ENCODE data around the gene CALM3.
A peak's percentile ranks its signal among the peaks of the same experiment; 100 is the strongest.
"Not testable (repeated sequence)": the region's sequence is repeated elsewhere in the genome, so short reads cannot be mapped to it uniquely, and the experiment has no call there.

Gene CALM3

DNA sequence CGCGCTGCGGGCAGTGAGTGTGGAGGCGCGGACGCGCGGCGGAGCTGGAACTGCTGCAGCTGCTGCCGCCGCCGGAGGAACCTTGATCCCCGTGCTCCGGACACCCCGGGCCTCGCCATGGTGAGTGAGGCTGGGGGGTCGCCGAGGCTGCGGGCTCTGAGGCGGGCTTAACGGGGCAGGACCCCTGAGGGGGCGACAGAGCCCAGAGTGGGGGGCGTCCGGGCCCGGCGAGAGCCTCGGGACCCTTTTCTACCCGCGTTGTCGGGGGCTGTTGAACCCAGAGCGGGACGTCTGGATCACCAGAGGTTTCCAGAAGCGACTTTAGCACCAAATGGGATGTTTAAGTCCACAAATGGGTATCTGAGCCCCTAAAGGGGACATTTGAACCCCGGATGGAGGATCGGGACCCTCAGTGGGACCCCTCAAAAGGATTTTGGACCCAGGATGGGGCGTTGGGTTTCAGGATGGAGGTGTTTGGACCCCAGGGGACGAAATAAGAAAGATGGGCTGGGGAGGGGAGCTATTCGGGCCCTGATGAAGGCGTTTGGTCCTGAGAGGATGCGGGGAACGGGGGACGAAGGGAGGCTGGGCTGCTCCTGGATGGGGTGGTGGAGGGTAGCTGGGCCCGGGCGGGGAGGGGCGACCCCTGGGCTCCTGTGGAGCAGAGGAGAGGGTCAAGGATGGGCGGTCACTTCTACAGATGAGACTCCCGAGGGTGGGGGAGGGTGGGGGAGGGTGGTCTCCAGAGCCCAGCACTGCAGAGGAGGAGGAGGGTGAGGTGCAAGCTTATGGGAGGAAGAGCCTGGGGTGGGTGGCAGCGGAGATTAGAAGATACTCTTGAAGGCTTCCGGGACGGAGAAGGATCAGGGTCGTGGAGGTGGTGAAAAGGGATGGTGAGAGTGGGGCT is at the start of gene CALM3:
Gene CALM3, plus strand, starts transcription at position 13 of the 907 bp plus-strand sequence. Its CDS starts 105 bp downstream, at position 118.
- DNase-seq, result no peak

DNA sequence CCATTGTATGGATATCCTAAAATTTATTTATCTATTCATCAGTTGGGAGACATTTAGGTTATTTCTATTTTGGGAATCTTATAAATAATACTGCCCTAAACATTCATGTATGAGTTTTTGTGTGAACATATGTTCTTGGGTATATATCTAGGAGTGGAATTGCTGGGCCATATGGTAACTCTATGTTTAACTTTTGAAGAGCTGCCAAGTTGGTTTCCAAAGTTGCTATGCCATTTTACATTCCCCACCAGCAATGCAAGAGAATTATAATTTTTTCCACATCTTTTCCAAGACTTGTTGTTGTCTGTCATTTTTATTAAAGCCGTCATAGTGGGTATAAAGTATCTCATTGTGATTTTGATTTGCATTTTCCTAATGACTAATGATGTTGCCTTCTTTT is 48.2 kb upstream of the CALM3 start:
- no peak for DNase-seq

DNA sequence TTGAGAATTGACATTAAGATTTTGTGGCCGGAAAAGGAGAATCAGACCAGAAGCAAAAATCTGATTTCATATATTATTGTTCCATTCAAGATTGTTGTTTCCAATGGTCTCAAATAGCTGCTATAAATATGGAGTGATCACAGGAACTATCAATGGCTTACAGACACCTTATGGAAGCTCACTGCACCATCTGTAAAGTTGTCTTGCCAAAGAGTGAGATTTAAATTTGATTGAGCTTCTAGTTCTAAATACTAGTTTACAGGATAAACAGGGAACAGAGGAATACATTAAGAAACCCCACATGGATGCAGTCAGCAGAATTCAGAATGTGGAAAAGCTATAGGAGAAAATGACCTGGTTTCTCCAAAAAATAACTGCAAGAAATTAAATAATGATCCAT is 47.0 kb upstream of the CALM3 start:
- no peak for DNase-seq

DNA sequence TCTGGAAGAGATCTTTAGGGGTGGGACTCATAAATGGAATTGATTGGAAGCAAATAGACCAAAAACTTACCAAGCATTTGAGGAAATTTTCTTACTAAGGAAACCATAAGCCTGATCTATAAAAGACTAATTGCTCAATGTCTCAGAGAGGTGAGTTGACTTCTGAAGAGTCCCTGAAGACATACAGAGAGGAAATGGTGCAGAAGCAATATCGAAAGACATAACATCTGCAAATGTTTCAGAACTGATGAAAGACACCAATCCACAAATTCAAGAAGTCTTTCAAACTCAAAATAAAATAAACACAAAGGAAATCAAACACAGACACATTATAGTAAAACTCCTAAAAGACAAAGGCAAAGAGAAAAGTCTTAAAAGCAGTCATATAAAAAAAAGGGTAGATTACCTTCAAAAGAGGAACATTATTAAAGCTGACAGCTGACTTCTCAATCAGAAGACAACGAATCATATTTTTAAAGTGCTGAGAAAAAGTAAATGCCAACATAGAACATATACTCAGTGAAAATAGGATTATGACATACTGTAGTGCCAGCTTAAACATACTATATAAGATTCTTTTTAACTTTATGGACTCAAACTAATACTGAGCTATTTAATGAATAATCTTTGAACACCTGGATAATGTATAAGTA is 45.4 kb upstream of the CALM3 start:
- DNase-seq, result no peak

GRCh38 chr19:46556471-46556870 is 44.7 kb upstream of the CALM3 start:
- DNase-seq, result not testable (repeated sequence)

DNA sequence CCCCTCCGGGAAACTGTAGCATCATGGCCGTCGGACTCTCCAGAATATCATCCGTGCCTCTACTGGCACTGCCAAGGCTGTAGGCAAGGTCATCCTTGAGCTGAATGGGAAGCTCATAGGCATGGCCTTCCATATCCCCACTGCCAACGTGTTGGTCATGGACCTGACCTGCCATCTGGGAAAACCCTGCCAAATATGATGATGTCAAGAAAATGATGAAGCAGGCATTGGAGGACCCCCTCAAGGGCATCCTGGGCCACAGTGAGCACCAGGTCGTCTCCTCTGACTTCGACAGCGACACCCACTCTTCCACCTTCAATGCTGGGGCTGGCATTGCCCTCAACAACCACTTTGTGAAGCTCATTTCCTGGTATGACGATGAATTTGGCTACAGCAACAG is 41.9 kb upstream of the CALM3 start:
- no peak for DNase-seq

DNA sequence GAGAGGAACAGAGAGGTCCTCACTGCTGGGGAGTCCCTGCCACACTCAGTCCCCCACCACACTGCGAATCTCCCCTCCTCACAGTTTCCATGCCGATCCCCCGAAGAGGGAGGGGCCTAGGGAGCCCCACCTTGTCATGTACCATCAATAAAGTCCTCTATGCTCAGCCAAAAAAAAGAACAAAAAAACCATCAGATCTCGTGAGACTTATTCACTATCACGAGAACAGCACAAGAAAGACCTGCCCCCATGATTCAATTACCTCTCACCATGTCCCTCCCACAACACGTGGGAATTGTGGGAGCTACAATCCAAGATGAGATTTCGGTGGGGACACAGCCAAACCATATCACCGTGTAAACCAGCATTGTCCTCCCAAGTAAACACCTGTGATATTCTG is 41.5 kb upstream of the CALM3 start:
- not testable (repeated sequence) for DNase-seq

- no peak for DNase-seq
Measured at GRCh38 chr19:46564701-46565100, 36.4 kb upstream of the CALM3 start.

- peak; percentile 14 for DNase-seq
Measured at GRCh38 chr19:46571495-46571894, 29.6 kb upstream of the CALM3 start.

- no peak for DNase-seq
Measured at GRCh38 chr19:46573679-46574498, 27.2 kb upstream of the CALM3 start.

- peak; percentile 37 for DNase-seq
Measured at GRCh38 chr19:46574533-46574932, 26.6 kb upstream of the CALM3 start.

GRCh38 chr19:46578450-46578849 is 22.7 kb upstream of the CALM3 start:
- DNase-seq, result no peak

- peak; percentile 46 for DNase-seq
Measured at GRCh38 chr19:46579361-46579879, 21.7 kb upstream of the CALM3 start.

DNA sequence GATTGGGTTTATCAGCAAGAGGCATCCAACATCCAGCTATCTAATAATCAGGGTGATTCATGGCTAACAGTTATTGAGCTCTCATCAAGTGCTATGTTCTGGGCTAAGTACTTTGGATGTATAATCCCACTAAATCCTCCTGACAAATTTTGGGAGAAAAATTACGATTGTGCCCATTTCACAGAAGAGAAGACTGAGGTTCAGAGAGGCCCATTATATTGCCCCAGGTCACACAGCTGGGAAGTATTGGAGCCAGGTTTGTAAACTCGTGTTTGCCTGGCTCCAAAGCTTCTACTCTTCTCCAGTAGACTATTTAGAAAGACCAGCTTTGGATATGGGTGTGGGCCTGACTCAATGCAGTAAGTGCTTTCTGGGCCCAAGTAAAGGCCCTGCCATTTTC is 20.9 kb upstream of the CALM3 start:
- DNase-seq, result no peak

GRCh38 chr19:46585539-46585938 is 15.6 kb upstream of the CALM3 start:
- no peak for DNase-seq

DNA sequence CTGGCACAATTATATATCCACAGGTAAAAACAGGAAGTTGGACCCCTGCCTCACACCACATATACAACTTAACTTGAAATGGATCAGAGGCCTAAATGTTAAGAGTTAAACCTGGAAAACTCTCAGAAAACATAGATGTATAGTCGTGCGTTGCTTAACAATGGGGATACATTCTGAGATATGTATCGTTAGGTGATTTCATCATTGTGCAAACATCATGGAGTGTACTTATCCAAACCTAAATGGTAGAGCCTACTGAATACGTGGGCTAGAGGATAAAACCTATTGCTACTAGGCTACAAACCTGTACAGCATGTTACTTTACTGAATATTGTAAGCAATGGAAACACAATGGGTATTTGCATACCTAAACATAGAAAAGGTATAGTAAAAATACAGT is 14.8 kb upstream of the CALM3 start:
- no peak for DNase-seq

DNA sequence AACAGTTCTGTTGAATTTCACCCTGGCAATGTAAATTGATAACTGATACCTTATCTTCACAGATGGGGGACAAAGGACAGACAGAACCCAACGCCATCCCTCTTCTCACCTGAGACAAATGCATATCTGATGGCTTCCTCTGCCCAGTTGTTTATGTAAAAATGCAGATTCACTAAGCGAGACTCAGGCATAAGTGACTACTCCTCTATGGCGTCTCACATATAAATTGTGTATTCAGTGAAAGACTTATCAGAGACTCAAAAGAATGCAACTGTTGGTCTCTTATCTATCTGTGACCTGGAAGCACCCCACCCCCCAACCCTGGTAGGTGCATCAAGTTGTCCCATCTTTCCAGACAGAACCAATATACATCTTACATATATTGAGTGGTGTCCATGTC is 13.3 kb upstream of the CALM3 start:
- no peak for DNase-seq

DNA sequence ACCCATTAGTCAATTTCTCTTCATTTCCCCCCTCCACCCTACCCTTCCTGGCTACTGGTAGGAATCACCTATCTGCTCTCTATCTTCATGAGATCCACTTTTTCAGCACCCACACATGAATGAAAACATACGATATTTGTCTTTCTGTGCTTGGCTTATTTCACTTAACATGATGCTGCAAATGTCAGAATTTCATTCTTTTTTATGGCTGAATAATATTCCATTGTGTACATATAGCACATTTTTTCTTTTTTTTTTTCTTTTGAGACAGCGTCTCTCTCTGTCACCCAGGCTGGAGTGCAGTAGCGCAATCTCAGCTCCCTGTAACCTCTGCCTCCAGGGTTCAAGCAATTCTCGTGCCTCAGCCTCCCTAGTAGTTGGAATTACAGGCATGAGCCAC is 9.9 kb upstream of the CALM3 start:
- no peak for DNase-seq

GRCh38 chr19:46591870-46592269 is 9.3 kb upstream of the CALM3 start:
- DNase-seq, result no peak

- no peak for DNase-seq
Measured at GRCh38 chr19:46596008-46596407, 5.1 kb upstream of the CALM3 start.

- DNase-seq, result no peak
Measured at GRCh38 chr19:46598372-46598917, 2.7 kb upstream of the CALM3 start.

DNA sequence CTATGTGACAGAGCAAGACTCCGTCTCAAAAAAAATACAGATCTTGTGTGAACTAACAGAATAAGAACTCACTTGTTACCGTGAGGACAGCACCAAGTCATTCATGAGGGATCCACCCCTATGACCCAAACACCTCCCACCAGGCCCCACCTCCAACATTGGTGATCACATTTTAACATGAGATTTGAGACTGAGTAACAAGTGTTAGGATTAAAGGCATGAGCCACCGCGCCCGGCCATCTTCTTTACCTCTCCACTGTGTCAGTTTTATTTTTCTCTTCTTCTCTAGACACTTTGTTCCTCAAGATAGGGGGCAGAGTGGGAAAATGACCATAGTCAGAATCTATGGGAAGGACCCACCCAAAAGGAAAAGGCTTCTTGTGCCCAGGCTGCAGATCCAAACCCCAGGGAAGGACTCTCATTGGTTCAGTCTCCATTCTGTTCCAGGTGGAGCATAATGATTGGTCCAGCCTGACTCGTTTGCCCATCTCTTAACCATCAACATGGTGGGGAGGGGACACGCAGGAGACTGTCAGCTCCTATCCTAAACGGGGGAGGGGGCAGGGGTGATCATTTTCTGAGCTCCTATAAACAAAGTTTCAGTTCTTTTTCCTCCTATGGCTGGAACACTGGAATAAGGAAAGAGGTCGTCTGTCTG is 1.3 kb upstream of the CALM3 start:
- no peak for DNase-seq

All from stimulated activated CD4-positive, alpha-beta T cell treated with anti-CD3 and anti-CD28 coated beads, Interleukin-1b, Interleukin-23, amount 100 ng/mL, for 48 hours (primary cell).